NB4 (cell line): ENCODE measurements around the gene CLSTN3.

Experiments used
- MAX ChIP-seq: IDR thresholded peaks from 2 replicates; pipeline ENCODE4 v1.6.1; 2011; ENCODE audit warnings: low read depth, low read length
- POLR2A ChIP-seq: IDR thresholded peaks from 2 replicates; pipeline ENCODE4 v1.6.1; 2011; ENCODE audit warnings: mild to moderate bottlenecking; ENCODE audit not compliant: insufficient read length; ENCODE audit errors: extremely low read depth
- TF ChIP-seq, protein P1 (sequence below): IDR thresholded peaks from one replicate; pipeline ENCODE4 v1.5.1; 2012; ENCODE audit warnings: low read depth, low read length

DNA sequence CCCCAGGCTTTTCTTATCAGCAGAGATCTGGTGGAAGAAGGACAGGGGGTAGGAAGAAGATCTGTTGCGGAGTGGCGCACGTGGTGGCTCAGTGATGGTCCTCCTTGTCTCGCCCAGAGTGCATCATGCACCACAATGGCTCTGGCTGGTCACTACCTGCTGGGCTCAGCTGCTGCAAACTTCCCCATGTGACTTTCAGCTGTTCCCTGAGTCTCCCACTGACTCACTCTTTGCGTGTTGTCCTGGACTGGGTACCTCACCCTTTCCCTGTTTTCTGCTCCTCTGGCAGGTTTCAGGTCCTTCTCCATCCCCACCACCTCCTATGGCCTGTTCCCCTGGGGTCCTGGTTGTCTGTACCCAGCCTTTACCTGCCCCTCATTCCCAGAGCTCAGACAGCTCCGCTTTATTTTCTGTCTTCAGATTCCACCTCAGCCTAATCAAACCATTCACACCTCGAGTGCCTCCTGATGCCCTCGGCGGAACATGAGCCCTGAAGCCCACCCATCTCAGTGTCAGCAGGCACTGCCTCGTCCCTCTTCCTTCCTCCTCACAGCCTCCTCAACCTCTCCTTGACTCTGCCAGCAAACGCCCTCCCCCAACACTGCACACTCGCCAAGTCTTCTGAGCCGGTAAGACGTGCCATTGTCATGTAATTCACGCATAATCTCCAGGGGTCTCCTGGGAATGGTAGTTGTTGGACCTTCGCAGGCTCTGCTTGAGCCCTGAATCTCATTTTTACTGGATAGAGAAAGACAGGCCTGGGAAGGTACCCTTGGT, 39.8 kb upstream of the CLSTN3 start:
- TF ChIP-seq POLR2A = no peak
- TF ChIP-seq, protein P1, sequence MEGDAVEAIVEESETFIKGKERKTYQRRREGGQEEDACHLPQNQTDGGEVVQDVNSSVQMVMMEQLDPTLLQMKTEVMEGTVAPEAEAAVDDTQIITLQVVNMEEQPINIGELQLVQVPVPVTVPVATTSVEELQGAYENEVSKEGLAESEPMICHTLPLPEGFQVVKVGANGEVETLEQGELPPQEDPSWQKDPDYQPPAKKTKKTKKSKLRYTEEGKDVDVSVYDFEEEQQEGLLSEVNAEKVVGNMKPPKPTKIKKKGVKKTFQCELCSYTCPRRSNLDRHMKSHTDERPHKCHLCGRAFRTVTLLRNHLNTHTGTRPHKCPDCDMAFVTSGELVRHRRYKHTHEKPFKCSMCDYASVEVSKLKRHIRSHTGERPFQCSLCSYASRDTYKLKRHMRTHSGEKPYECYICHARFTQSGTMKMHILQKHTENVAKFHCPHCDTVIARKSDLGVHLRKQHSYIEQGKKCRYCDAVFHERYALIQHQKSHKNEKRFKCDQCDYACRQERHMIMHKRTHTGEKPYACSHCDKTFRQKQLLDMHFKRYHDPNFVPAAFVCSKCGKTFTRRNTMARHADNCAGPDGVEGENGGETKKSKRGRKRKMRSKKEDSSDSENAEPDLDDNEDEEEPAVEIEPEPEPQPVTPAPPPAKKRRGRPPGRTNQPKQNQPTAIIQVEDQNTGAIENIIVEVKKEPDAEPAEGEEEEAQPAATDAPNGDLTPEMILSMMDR = no peak
- TF ChIP-seq MAX = no peak
